ENCODE results near the gene ITGB4.
"Not testable (repeated sequence)": the region's sequence is repeated elsewhere in the genome, so short reads cannot be mapped to it uniquely, and the experiment has no call there.

Gene ITGB4

DNA sequence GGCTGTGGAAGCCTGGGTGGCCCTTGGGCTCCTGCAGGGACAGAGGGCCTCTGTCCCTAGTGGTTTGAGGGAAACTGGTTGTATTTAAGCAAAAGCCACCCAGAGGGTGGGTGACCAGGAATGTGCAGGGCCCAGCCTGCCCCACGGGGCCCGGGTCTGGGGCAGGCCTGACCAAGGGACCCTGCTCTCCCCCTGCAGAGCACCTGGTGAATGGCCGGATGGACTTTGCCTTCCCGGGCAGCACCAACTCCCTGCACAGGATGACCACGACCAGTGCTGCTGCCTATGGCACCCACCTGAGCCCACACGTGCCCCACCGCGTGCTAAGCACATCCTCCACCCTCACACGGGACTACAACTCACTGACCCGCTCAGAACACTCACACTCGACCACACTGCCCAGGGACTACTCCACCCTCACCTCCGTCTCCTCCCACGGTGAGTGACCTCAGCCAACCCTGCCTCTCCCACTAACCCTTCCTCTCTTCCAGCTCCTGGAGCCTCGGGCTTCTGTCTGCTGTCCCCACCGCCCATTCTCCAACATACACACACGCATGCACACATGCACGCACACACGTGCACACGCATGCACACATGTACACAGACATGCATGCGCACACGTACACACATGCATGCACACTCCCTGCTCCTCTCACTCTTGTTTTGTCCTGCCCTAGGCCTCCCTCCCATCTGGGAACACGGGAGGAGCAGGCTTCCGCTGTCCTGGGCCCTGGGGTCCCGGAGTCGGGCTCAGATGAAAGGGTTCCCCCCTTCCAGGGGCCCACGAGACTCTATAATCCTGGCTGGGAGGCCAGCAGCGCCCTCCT lies 33.3 kb downstream of the ITGB4 start:
- DNase-seq = no peak

DNA sequence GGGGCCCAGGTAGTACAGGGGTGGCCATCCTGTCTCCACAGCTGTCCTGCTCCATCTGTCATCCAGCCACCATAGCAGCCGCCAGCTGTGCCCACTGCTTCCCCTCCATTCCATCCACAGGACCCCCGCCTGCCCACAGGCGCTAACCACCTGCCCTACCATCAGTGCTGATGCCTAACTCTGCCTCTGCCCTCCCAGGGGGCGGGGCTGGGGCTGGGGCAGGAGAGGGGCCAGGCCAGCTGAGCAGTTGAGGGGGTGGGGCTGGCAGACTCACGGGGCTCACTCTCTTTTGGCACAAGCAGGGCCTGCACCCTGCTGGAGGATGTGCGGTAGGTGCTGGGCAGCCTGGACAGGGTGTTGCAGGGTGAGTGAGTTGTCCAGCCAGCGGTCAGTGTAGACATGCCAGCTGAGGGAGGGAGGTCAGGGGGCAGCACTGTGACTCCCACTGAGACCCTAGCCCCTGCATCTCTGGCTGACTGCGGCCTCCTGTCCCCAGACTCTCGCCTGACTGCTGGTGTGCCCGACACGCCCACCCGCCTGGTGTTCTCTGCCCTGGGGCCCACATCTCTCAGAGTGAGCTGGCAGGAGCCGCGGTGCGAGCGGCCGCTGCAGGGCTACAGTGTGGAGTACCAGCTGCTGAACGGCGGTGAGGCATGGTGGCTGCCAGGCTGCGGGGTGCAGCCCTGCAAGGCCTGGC lies 34.1 kb downstream of the ITGB4 start:
- DNase-seq = no peak

GRCh38 chr17:75755990-75756389 lies 34.7 kb downstream of the ITGB4 start:
- no peak for DNase-seq

GRCh38 chr17:75756451-75757085 lies 35.3 kb downstream of the ITGB4 start:
- no peak for DNase-seq

GRCh38 chr17:75757086-75757681 lies 35.9 kb downstream of the ITGB4 start:
- DNase-seq = no peak

GRCh38 chr17:75758131-75758905 lies 37.1 kb downstream of the ITGB4 start:
- DNase-seq = no peak

DNA sequence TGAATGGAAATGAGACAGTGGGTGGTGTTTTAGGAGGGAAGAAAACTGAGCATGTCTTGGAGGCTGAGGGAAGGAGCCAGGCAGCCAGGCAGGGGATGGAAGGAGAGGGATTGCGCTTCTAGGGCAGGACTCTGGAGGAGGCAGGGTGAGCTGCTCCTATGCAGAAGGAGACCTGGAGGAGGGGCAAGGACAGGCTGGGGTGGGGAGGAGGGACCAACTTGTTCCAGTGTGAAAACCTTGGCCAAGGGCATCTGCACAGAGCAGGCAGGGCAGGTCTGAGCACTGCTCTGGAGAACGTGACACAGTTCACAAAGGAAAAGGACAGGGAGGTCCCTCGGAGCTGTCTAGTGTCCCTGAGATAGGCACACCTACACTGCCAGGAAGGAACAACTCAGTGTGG lies 38.2 kb downstream of the ITGB4 start:
- DNase-seq = no peak

DNA sequence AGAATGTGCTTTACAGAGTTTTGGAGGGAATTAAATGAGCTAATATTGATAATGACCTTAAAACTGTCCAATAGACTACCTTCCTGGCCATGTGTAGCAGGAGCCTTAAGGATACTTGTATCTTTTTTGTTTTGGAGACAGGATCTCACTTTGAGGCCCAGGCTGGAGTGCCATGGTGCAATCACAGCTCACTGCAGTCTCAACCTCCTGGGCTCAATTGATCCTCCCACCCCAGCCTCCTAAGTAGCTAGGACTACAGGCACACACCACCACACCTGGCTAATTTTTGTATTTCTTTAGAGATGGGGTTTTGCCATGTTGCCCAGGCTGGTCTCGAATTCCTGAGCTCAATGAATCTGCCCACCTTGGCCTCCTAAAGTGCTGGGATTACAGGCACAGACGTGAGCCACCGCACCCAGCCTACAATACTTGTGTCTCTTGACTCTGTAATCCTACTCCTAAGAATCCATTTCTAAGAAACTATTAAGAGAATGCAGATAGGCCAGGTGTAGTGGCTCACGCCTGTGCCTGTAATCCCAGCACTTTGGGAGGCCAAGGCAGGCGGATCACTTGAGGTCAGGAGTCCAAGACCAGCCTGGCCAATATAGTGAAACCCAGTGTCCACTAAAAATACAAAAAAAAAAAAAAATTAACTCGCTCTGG lies 38.9 kb downstream of the ITGB4 start:
- DNase-seq = not testable (repeated sequence)

GRCh38 chr17:75762513-75763268 lies 41.4 kb downstream of the ITGB4 start:
- no peak for DNase-seq

DNA sequence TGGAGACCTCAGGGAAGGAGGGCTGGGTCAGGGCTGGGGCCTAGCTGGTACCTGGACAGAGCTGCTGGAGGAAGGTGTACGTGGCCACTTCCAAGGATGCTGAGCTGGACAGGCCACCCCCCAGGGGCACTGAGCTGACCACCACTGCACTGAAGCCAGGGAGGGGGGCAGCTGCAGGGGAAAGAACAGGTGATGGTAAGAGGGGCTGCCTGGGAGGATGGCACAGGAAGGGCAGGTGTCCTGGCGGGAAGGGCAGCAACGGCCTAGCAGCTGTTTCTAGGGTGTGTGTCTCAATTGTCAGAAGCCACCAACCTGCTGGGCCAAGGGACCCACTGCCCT lies 42.0 kb downstream of the ITGB4 start:
- DNase-seq = no peak

DNA sequence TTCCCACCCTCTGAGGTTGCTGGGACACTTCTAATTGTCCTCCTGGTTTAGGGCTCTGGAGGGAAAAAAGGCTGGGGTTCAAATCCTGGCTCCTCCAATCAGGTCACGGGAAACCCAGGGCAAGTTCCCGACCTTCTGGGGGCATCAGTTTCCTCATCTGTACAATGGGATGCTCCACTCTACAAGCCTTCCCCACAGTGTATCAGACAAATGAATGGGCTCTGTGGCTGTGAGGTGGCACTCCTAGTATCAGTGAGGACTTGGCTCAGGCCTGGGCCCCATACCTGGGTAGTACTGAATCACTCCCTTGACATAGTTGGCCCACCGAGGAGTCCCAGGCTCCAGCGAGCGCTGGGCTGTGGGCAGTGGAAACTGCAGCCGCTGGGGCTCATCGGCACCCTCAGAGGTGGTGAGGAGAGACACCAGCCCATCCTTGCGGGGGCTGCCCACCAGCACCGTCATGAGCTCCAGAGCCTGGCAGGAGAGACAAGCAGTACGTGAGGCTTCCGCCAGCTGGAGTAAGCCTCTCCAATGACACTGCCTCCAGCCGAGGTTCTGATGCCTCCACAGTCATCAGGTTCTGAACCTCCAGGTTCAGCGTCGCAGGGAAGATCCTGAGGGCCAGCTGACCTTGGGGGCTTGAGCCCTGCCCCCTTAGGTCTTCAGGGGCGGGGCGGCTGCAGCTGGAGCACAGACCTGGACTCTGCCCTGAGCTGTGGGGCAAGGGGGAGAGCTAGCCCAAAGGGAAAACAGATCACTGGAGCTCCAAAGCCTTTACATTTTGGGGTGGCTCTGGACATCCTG lies 42.6 kb downstream of the ITGB4 start:
- DNase-seq = no peak

GRCh38 chr17:75764417-75764710 lies 43.1 kb downstream of the ITGB4 start:
- no peak for DNase-seq

- DNase-seq = peak; percentile 77
Measured at GRCh38 chr17:75764711-75765421, 43.6 kb downstream of the ITGB4 start, which contains the start of gene GALK1. TSS of gene GALK1 (minus strand) at chr17:75765192. CDS start at chr17:75765136, 56 bp downstream.

- no peak for DNase-seq
Measured at GRCh38 chr17:75765981-75766380, 44.7 kb downstream of the ITGB4 start.

- no peak for DNase-seq
Measured at GRCh38 chr17:75767881-75768280, 46.6 kb downstream of the ITGB4 start.

DNA sequence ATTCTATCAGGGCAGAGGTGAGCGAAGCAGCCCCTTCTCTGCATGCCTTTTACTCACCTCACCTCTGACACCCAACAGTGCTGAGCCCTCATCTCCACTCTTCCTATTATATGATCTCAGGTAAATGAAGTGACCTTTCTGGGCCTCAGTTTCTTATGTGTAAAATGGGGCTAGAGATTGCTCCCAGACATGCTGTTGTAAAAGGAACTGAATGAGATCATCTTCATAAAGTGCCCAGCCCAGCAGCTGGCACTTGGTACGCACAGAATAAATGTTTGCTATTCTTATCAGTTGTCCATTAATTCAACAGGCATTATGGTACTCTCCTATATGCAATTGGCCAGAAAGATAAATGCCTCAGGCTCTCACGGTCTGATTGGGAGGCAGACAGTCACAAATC lies 48.3 kb downstream of the ITGB4 start:
- DNase-seq = no peak

DNA sequence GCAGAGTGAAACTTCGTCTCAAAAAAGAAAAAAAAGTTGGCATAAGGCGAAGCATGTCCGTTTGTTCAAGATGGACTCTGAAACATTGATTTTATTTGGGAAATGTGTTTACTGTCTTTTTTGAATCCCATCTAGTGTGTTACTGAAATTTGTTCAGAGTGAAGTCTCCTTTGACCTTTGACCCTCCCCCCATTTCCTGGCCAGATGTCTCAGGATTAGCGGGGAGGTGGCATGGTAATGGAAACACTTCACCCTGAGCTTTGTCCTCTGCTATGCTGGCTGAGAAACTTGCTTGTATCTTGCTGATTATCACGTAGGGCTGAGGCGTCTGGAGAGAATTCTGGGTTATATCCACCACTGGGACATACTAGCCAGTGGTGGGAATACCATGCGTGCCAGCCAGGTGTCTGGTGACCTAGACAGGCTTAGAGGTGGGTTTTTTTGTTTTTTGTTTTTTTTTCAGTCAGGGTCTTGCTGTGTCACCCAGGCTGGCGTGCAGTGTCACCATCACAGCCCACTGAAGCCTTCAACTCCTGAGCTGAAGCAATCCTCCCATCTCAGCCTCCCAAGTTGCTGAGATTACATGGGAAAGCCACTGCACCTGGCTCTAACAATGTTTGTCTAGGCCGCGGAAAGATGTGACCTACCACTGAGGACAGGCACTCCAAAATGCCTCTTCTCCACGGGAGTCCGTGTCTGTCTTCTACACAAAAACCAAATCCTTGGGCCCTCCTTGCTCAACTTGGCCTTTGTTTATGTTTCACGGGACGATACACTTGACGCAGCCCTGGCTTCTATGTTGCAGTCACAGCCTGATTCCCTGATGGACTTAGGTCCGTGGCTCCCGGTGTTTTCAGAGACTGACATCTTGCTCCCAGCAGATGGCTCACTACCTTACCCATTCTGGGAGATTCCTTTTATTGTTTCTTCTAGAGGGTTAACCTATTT lies 50.3 kb downstream of the ITGB4 start:
- DNase-seq = no peak

DNA sequence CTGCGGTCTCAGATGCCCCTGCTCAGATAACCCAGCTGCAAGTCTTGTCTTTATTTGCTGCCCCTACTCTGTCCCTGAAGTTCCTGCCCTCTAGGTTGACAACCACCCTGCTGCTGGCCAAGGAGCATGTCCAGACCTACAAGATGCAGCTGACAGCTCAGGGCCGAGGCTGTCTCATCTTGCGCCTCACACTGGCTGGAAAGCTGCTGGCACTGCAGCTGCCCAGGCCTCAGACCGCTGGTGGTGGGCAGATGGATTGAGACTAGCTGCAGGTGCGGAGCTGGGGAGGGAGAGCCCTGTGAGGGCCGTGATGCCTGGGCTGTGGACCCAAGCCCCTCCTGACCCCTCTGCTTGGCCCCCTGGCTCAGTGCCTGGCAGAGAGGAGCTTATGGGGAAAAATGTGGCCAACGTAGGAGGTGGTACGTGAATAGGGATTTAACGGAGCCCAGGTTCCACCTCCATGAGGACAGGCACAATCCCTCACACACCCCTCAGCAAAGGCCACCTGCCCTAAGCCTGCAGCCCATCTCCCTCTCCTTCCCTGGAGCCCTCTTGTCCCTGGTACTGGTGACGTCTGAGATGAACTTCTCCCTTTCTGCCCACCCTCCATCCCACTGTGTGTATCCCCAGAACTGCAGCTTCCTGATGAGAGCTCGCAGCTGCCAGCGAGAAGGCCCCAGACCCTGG lies 52.0 kb downstream of the ITGB4 start:
- no peak for DNase-seq
